WTC11 (cell line): Measurements from ENCODE around the gene CGNL1.

ENCODE experiments used
- FOXJ3 ChIP-seq: sonication (generic); formaldehyde crosslinking; IDR thresholded peaks from 2 replicates; pipeline ENCODE4 v1.9.0; 2021; ENCODE audit warnings: missing genetic modification reagents, mild to moderate bottlenecking, borderline replicate concordance
- MYBL2 ChIP-seq: sonication (generic); formaldehyde crosslinking; IDR thresholded peaks from 2 replicates; pipeline ENCODE4 v1.8.1; 2023; ENCODE audit warnings: mild to moderate bottlenecking, moderate library complexity, missing genetic modification reagents
- RELA ChIP-seq: sonication (generic); formaldehyde crosslinking; IDR thresholded peaks from 2 replicates; pipeline ENCODE4 v1.8.1; 2022; ENCODE audit warnings: missing genetic modification reagents, mild to moderate bottlenecking, borderline replicate concordance
- RORB ChIP-seq: fragments of 250-450 bp; sonication (Bioruptor Pico); IDR thresholded peaks from 2 replicates; pipeline ENCODE4 v1.9.0; 2021; ENCODE audit warnings: mild to moderate bottlenecking
- STAT6 ChIP-seq: sonication (generic); formaldehyde crosslinking; conservative IDR thresholded peaks from 2 replicates; pipeline ENCODE4 v1.8.1; 2023; ENCODE audit warnings: mild to moderate bottlenecking, low read depth, missing genetic modification reagents, moderate library complexity
- TEAD4 ChIP-seq: sonication (generic); formaldehyde crosslinking; IDR thresholded peaks from 2 replicates; pipeline ENCODE4 v1.8.0; 2022; ENCODE audit warnings: mild to moderate bottlenecking, missing genetic modification reagents
- TP53 ChIP-seq: sonication (generic); formaldehyde crosslinking; IDR thresholded peaks from 2 replicates; pipeline ENCODE4 v1.8.1; 2023; ENCODE audit warnings: mild to moderate bottlenecking, missing genetic modification reagents
- ZBTB21 ChIP-seq: sonication (generic); formaldehyde crosslinking; IDR thresholded peaks from 2 replicates; pipeline ENCODE4 v1.8.1; 2023; ENCODE audit warnings: mild to moderate bottlenecking, missing genetic modification reagents, borderline replicate concordance
- TF ChIP-seq, protein P1 (sequence below): sonication (generic); formaldehyde crosslinking; IDR thresholded peaks from 2 replicates; pipeline ENCODE4 v1.8.0; 2022; ENCODE audit warnings: mild to moderate bottlenecking, missing genetic modification reagents
- TF ChIP-seq, protein P2 (sequence below): fragments of 200-600 bp; IDR thresholded peaks from 2 replicates; pipeline ENCODE4 v1.8.0; 2022; ENCODE audit warnings: antibody characterized with exemption

- TF ChIP-seq RELA (CRISPR knock-in tag) (no peak), TEAD4 (CRISPR knock-in tag) (no peak), TP53 (no peak), ZBTB21 (CRISPR knock-in tag) (no peak), STAT6 (no peak), RORB (CRISPR knock-in tag) (no peak), MYBL2 (CRISPR knock-in tag) (no peak), FOXJ3 (CRISPR knock-in tag) (no peak)
- TF ChIP-seq, protein P1, sequence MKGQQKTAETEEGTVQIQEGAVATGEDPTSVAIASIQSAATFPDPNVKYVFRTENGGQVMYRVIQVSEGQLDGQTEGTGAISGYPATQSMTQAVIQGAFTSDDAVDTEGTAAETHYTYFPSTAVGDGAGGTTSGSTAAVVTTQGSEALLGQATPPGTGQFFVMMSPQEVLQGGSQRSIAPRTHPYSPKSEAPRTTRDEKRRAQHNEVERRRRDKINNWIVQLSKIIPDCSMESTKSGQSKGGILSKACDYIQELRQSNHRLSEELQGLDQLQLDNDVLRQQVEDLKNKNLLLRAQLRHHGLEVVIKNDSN: no peak
- TF ChIP-seq, protein P2, sequence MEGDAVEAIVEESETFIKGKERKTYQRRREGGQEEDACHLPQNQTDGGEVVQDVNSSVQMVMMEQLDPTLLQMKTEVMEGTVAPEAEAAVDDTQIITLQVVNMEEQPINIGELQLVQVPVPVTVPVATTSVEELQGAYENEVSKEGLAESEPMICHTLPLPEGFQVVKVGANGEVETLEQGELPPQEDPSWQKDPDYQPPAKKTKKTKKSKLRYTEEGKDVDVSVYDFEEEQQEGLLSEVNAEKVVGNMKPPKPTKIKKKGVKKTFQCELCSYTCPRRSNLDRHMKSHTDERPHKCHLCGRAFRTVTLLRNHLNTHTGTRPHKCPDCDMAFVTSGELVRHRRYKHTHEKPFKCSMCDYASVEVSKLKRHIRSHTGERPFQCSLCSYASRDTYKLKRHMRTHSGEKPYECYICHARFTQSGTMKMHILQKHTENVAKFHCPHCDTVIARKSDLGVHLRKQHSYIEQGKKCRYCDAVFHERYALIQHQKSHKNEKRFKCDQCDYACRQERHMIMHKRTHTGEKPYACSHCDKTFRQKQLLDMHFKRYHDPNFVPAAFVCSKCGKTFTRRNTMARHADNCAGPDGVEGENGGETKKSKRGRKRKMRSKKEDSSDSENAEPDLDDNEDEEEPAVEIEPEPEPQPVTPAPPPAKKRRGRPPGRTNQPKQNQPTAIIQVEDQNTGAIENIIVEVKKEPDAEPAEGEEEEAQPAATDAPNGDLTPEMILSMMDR: no peak
Observed at GRCh38 chr15:57337868-57338411, 38.4 kb upstream of the CGNL1 start.
